Activated T-helper 1 cell treated with anti-CD3 and anti-CD28 coated beads, Interleukin-12 subunit alpha, Interleukin-12 subunit beta, Interleukin-2, Interleukin-4 antibody, amounts not matched to agents 30 ng/mL and 10 ng/mL and 1 ng/mL, durations not matched to agents 14 hours and 24 hours and 36 hours (primary cell): ENCODE results near the gene AMER3. TPM values are rescaled to one million over a fixed set of nuclear protein-coding genes. Genes with fewer than 3 reads are reported as not detected.
"Not testable (repeated sequence)": the region's sequence is repeated elsewhere in the genome, so short reads cannot be mapped to it uniquely, and the experiment has no call there.

Experiments used
- DNase-seq: peaks from one replicate; pipeline ENCODE4 v3.0.0; 2021; ENCODE audit warnings: low spot score
- H3K27ac Mint-ChIP-seq: one replicate; pipeline ENCODE4 v1.8.0; 2021; ENCODE audit warnings: mild to moderate bottlenecking, mixed read lengths
- H3K27me3 Mint-ChIP-seq: one replicate; pipeline ENCODE4 v1.8.0; 2022; ENCODE audit warnings: mild to moderate bottlenecking, moderate library complexity, mixed read lengths; ENCODE audit not compliant: insufficient read depth
- H3K36me3 Mint-ChIP-seq: one replicate; pipeline ENCODE4 v1.8.0; 2021; ENCODE audit warnings: low read depth, mixed read lengths
- H3K4me1 Mint-ChIP-seq: one replicate; pipeline ENCODE4 v1.8.0; 2021; ENCODE audit warnings: low read depth, mixed read lengths
- H3K4me3 Mint-ChIP-seq: one replicate; pipeline ENCODE4 v1.8.0; 2021; ENCODE audit warnings: mild to moderate bottlenecking, moderate library complexity, mixed read lengths
- H3K9me3 Mint-ChIP-seq: one replicate; pipeline ENCODE4 v1.8.0; 2021; ENCODE audit warnings: mixed read lengths
- intact Hi-C: fragments of 100-400 bp; cut with micrococcal nuclease; formaldehyde crosslinking; loops from one replicate; pipeline ENCODE4 v1.15.1; 2024
- total RNA-seq: library from RNA; stranded (reverse); gene quantifications from 2 replicates; pipeline ENCODE4 v1.2.3, GENCODE V29; 2022

AMER3 gene
- total RNA-seq, 1 donor from 2014 or later = not detected

GRCh38 chr2:130732257-130732656, 23.1 kb upstream of the AMER3 start:
- H3K4me1 Mint-ChIP-seq, H3K9me3 Mint-ChIP-seq, H3K4me3 Mint-ChIP-seq, H3K27ac Mint-ChIP-seq, DNase-seq, H3K36me3 Mint-ChIP-seq, intact Hi-C loops: not testable (repeated sequence)
- H3K27me3 Mint-ChIP-seq = peaks cover 15% of the 10 kb centered on the region

- no peaks in the 10 kb centered on the region for H3K4me1 Mint-ChIP-seq
- H3K9me3 Mint-ChIP-seq = peaks cover 3% of the 10 kb centered on the region
- no peak overlapping the region for H3K27ac Mint-ChIP-seq
- peaks cover 8% of the 10 kb centered on the region for H3K27me3 Mint-ChIP-seq
- H3K4me3 Mint-ChIP-seq = no peak overlapping the region
- H3K36me3 Mint-ChIP-seq = no peaks in the 10 kb centered on the region
- intact Hi-C loops = no loop called here
- DNase-seq = no peak
Observed at GRCh38 chr2:130735200-130735599, 20.1 kb upstream of the AMER3 start.

GRCh38 chr2:130736487-130736886, 18.9 kb upstream of the AMER3 start:
- H3K9me3 Mint-ChIP-seq = peaks cover 3% of the 10 kb centered on the region
- peaks cover 8% of the 10 kb centered on the region for H3K27me3 Mint-ChIP-seq
- H3K36me3 Mint-ChIP-seq = no peaks in the 10 kb centered on the region
- H3K4me1 Mint-ChIP-seq = no peaks in the 10 kb centered on the region
- H3K27ac Mint-ChIP-seq = no peak overlapping the region
- intact Hi-C loops = no loop called here
- no peak overlapping the region for H3K4me3 Mint-ChIP-seq
- no peak for DNase-seq

GRCh38 chr2:130737592-130737991, 17.7 kb upstream of the AMER3 start:
- no peak for DNase-seq
- intact Hi-C loops = no loop called here
- Mint-ChIP-seq H3K4me3 (no peak overlapping the region), H3K9me3 (peaks cover 3% of the 10 kb centered on the region), H3K4me1 (no peaks in the 10 kb centered on the region), H3K27me3 (peaks cover 12% of the 10 kb centered on the region), H3K27ac (no peak overlapping the region), H3K36me3 (no peaks in the 10 kb centered on the region)

GRCh38 chr2:130740671-130741070, 14.7 kb upstream of the AMER3 start:
- no peak overlapping the region for H3K27ac Mint-ChIP-seq
- H3K4me3 Mint-ChIP-seq = no peak overlapping the region
- peaks cover 15% of the 10 kb centered on the region for H3K27me3 Mint-ChIP-seq
- H3K36me3 Mint-ChIP-seq = no peaks in the 10 kb centered on the region
- intact Hi-C loops = no loop called here
- no peak for DNase-seq
- H3K9me3 Mint-ChIP-seq = no peaks in the 10 kb centered on the region
- no peaks in the 10 kb centered on the region for H3K4me1 Mint-ChIP-seq

- DNase-seq = no peak
- Mint-ChIP-seq H3K36me3 (no peaks in the 10 kb centered on the region), H3K27me3 (peaks cover 18% of the 10 kb centered on the region), H3K27ac (no peak overlapping the region), H3K4me1 (no peaks in the 10 kb centered on the region), H3K4me3 (no peak overlapping the region), H3K9me3 (no peaks in the 10 kb centered on the region)
- intact Hi-C loops = no loop called here
Observed at GRCh38 chr2:130743278-130743677, 12.1 kb upstream of the AMER3 start.

- Mint-ChIP-seq H3K36me3 (no peaks in the 10 kb centered on the region), H3K4me1 (no peaks in the 10 kb centered on the region), H3K9me3 (no peaks in the 10 kb centered on the region), H3K27me3 (peaks cover 16% of the 10 kb centered on the region), H3K4me3 (no peak overlapping the region), H3K27ac (no peak overlapping the region)
- no peak for DNase-seq
- intact Hi-C loops = no loop called here
Observed at GRCh38 chr2:130744287-130745117, 10.8 kb upstream of the AMER3 start.

- Mint-ChIP-seq H3K27me3 (peaks cover 18% of the 10 kb centered on the region), H3K4me1 (no peaks in the 10 kb centered on the region), H3K9me3 (no peaks in the 10 kb centered on the region), H3K36me3 (no peaks in the 10 kb centered on the region), H3K27ac (no peak overlapping the region), H3K4me3 (no peak overlapping the region)
- intact Hi-C loops = no loop called here
- DNase-seq = no peak
Observed at GRCh38 chr2:130749078-130749477, 6.3 kb upstream of the AMER3 start.

GRCh38 chr2:130749641-130750040, 5.7 kb upstream of the AMER3 start:
- Mint-ChIP-seq H3K4me1 (no peaks in the 10 kb centered on the region), H3K27me3 (peaks cover 15% of the 10 kb centered on the region), H3K4me3 (no peak overlapping the region), H3K9me3 (no peaks in the 10 kb centered on the region), H3K27ac (no peak overlapping the region), H3K36me3 (no peaks in the 10 kb centered on the region)
- intact Hi-C loops = no loop called here
- no peak for DNase-seq

GRCh38 chr2:130754811-130755210, 529 bp upstream of the AMER3 start:
- DNase-seq = no peak
- H3K4me1 Mint-ChIP-seq = no peaks in the 10 kb centered on the region
- peaks cover 35% of the 10 kb centered on the region for H3K27me3 Mint-ChIP-seq

GRCh38 chr2:130756053-130756873, 923 bp downstream of the AMER3 start:
- Mint-ChIP-seq H3K27ac (no peak overlapping the region), H3K4me3 (no peak overlapping the region), H3K27me3 (peaks cover 39% of the 10 kb centered on the region), H3K36me3 (no peaks in the 10 kb centered on the region), H3K4me1 (no peaks in the 10 kb centered on the region), H3K9me3 (no peaks in the 10 kb centered on the region)
- DNase-seq = no peak
- intact Hi-C loops = no loop called here

More at GRCh38 chr2:130754811-130755210, 529 bp upstream of the AMER3 start:
- Mint-ChIP-seq H3K36me3 (no peaks in the 10 kb centered on the region), H3K9me3 (no peaks in the 10 kb centered on the region), H3K27ac (no peak overlapping the region), H3K4me3 (no peak overlapping the region)
- intact Hi-C loops = no loop called here

GRCh38 chr2:130756874-130757668, 1.7 kb downstream of the AMER3 start:
- no peak overlapping the region for H3K4me3 Mint-ChIP-seq
- no peak overlapping the region for H3K27ac Mint-ChIP-seq

More at GRCh38 chr2:130756874-130757668, 1.7 kb downstream of the AMER3 start:
- intact Hi-C loops = no loop called here
- no peak for DNase-seq
- no peaks in the 10 kb centered on the region for H3K9me3 Mint-ChIP-seq
- no peaks in the 10 kb centered on the region for H3K4me1 Mint-ChIP-seq
- H3K27me3 Mint-ChIP-seq = peaks cover 39% of the 10 kb centered on the region
- H3K36me3 Mint-ChIP-seq = no peaks in the 10 kb centered on the region
